Gastroesophageal sphincter (tissue), 3 donors: ENCODE data around the gene RNASET2.

Experiments
- CTCF ChIP-seq, 4 experiments: fragments of 200-600 bp in 2 of 4; fragments of 450-650 bp in 2 of 4; sonication (generic) in 1 of 4; IDR thresholded peaks; one replicate each; pipeline ENCODE4 v1.5.1; 2017 to 2019; ENCODE audit warnings: antibody characterized with exemption in 4 of 4, mild to moderate bottlenecking in 2 of 4, moderate library complexity in 2 of 4
- POLR2AphosphoS5 ChIP-seq: sonication (generic); formaldehyde crosslinking; IDR thresholded peaks from one replicate; pipeline ENCODE4 v1.6.1; 2017; ENCODE audit warnings: antibody characterized with exemption

- TF ChIP-seq CTCF (IDR thresholded peaks at IDR 0.05) (no peak), POLR2AphosphoS5 (no peak)
Observed at GRCh38 chr6:166955865-166956443, 396 bp downstream of the RNASET2 start.
